Measurements from ENCODE around the gene SCAF4. TPM values are rescaled to one million over a fixed set of nuclear protein-coding genes. Genes with fewer than 3 reads are reported as not detected.

The SCAF4 gene
- total RNA-seq, 2 donors from 2014 or later, result 15.4 to 27.5 TPM

DNA sequence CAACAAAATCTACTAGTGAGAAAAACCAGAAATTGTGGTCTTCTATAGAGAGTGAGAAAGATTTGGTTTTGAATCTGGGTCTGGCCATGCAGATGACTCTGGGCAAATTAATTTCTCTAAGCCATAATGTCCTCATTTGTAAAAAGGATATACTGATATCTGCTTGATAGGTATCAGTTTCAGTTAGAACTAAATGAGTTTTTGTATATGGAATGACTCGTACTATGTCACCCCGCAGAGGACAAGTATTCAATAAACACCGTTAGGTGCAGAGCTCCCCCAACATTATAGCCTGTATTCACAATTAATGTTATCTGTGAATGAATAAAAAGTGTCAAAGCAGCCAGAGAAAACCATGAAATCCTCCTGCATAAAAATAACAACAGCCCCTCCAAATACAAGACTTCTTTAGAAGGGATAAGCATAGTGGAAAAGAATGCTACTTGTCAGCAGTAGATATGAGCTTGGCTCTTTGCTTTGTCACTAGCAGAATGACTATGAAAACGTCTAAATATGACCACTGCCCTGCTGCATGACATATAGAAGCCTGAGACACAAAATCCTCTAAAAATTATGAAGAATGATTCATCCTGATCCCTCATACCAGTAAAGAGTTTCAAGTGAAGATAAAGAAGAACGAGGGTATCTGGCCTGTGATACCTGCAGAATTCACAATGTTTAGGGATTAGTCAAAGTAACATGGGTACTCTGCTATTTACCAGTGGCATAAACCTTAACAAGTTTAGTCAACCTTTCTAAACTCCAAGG is 17.8 kb downstream of the SCAF4 start:
- no peak for ATAC-seq (ENCODE audit: insufficient number of reproducible peaks, low FRiP score, low read depth)
- Histone ChIP-seq H3K27ac (no peak overlapping the region), H3K9me3 (no peaks in the 10 kb centered on the region), H3K4me3 (no peak overlapping the region), H3K36me3 (no peaks in the 10 kb centered on the region), H3K27me3 (replicated peaks; ENCODE audit: insufficient read depth) (no peaks in the 10 kb centered on the region), H3K4me1 (ENCODE audit: control insufficient read depth in 1 of 2, low read depth in 2 of 2) (peaks cover 36 to 60% of the 10 kb centered on the region in 2 donors)
- no peak for DNase-seq (ENCODE audit: low spot score)
- TF ChIP-seq, protein P1, sequence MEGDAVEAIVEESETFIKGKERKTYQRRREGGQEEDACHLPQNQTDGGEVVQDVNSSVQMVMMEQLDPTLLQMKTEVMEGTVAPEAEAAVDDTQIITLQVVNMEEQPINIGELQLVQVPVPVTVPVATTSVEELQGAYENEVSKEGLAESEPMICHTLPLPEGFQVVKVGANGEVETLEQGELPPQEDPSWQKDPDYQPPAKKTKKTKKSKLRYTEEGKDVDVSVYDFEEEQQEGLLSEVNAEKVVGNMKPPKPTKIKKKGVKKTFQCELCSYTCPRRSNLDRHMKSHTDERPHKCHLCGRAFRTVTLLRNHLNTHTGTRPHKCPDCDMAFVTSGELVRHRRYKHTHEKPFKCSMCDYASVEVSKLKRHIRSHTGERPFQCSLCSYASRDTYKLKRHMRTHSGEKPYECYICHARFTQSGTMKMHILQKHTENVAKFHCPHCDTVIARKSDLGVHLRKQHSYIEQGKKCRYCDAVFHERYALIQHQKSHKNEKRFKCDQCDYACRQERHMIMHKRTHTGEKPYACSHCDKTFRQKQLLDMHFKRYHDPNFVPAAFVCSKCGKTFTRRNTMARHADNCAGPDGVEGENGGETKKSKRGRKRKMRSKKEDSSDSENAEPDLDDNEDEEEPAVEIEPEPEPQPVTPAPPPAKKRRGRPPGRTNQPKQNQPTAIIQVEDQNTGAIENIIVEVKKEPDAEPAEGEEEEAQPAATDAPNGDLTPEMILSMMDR (IDR thresholded peaks at IDR 0.05), result no peak

DNA sequence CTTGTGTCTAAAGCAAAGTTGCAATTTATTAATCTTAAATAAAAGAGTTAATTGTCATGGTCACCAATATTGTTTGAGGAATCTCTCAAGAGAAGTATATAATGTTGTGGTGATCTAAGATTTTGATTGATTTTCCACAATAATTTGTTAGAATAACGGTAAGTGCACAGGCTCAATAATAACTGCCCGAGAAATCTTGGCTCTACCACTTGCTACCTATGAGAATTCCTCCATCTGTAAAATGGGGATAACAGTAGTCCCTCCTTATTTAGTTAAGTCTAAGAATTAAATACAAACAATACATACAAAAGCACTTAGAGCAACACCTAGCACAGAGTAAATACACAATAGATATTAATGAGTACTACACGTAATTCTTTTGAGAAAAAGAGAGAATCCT is 18.8 kb downstream of the SCAF4 start:
- TF ChIP-seq, protein P1 (IDR thresholded peaks at IDR 0.05), result no peak
- Histone ChIP-seq H3K27ac (no peak overlapping the region), H3K4me3 (no peak overlapping the region), H3K9me3 (no peaks in the 10 kb centered on the region), H3K4me1 (ENCODE audit: control insufficient read depth in 1 of 2, low read depth in 2 of 2) (peaks cover 42 to 67% of the 10 kb centered on the region in 2 donors), H3K27me3 (replicated peaks; ENCODE audit: insufficient read depth) (no peaks in the 10 kb centered on the region), H3K36me3 (no peaks in the 10 kb centered on the region)
- no peak for ATAC-seq (ENCODE audit: insufficient number of reproducible peaks, low FRiP score, low read depth)
- no peak for DNase-seq (ENCODE audit: low spot score)

DNA sequence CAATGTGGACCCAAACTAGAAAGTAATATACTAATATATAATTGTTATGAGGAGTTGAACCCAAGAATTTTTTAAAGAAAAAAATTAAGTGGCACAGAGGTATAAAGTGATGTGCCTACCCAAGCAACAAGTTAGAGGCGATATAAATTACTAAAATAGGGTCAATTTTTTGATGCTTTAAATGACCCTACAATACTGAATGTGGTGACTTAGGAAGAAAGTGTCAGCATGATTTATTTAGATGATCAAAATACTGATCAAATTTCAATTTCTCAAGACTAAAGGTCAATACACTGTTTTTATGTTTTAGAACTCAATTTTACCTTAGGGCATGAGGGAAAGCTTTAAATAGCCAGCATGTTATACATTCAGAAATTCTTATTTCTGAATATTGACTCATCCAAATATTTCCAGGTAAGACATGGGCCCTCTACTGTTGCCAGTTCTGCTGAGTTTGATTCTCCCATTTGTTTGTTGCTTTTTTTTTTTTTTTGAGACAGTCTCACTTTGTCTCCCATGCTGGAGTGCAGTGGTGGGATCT is 20.1 kb downstream of the SCAF4 start:
- Histone ChIP-seq H3K9me3 (no peaks in the 10 kb centered on the region), H3K27me3 (replicated peaks; ENCODE audit: insufficient read depth) (no peaks in the 10 kb centered on the region), H3K36me3 (no peaks in the 10 kb centered on the region), H3K27ac (no peak overlapping the region), H3K4me3 (no peak overlapping the region), H3K4me1 (ENCODE audit: control insufficient read depth in 1 of 2, low read depth in 2 of 2) (peaks cover 42 to 75% of the 10 kb centered on the region in 2 donors)
- TF ChIP-seq, protein P1 (IDR thresholded peaks at IDR 0.05), result no peak
- ATAC-seq (ENCODE audit: insufficient number of reproducible peaks, low FRiP score, low read depth) (no peak), DNase-seq (ENCODE audit: low spot score) (no peak)

DNA sequence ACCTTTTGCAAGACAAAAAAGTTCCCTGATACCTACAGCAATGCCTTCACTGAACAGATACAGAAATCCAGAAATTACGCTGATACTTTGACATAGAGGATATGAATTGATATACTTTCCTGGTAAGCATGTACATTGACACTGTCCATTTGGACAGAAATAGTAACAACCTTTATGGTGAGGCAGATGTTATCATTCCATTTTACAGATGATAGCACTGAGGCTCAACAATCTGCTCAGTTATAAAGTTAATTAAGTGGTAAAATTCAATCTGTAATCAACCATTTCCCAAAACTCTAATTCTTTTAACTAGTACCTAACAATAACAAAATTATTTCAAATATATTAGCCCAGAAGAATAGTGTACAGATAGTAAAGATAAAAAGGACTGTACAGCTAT is 20.6 kb downstream of the SCAF4 start:
- no peak for ATAC-seq (ENCODE audit: insufficient number of reproducible peaks, low FRiP score, low read depth)
- TF ChIP-seq, protein P1 (IDR thresholded peaks at IDR 0.05), result no peak
- Histone ChIP-seq H3K9me3 (no peaks in the 10 kb centered on the region), H3K27me3 (replicated peaks; ENCODE audit: insufficient read depth) (no peaks in the 10 kb centered on the region), H3K4me1 (ENCODE audit: control insufficient read depth in 1 of 2, low read depth in 2 of 2) (peaks cover 40 to 75% of the 10 kb centered on the region in 2 donors), H3K27ac (no peak overlapping the region), H3K4me3 (no peak overlapping the region), H3K36me3 (no peaks in the 10 kb centered on the region)
- DNase-seq (ENCODE audit: low spot score), result no peak

DNA sequence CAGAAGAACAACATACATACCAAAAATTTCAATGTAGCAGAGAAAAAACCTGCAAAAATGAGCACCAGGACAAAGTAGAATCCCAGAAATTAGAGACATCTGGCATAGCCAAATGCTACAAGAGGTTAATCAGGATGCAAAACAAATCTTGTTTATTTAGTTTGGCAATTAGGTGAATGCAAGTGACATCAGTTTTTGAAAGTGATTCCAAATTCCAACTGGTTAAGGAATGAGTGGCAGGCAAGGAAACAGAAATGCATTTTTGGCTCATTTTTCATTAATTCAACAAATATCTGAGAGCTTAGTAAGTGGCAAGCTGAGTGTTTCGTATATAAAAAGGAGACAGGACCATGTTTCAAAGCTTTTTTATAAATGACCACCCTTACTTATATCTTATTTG is 21.3 kb downstream of the SCAF4 start:
- no peak for DNase-seq (ENCODE audit: low spot score)
- H3K27ac ChIP-seq, result peak overlapping the region in 1 of 2 donors; percentile 44
- no peaks in the 10 kb centered on the region for H3K9me3 ChIP-seq
- TF ChIP-seq, protein P1 (IDR thresholded peaks at IDR 0.05), result no peak
- no peaks in the 10 kb centered on the region for H3K36me3 ChIP-seq
- peaks cover 37 to 69% of the 10 kb centered on the region in 2 donors for H3K4me1 ChIP-seq (ENCODE audit: control insufficient read depth in 1 of 2, low read depth in 2 of 2)
- H3K27me3 ChIP-seq (replicated peaks; ENCODE audit: insufficient read depth), result no peaks in the 10 kb centered on the region
- no peak overlapping the region for H3K4me3 ChIP-seq
- peak; percentile 27 for ATAC-seq (ENCODE audit: insufficient number of reproducible peaks, low FRiP score, low read depth)
